Memory B cell (primary cell): ENCODE data around the gene ELK3.

Source experiments
- ATAC-seq: fragments of 150-1000 bp; cut with Tn5 transposase; 2 replicates; pipeline ENCODE4 v1.10.0; 2021; ENCODE audit warnings: low read depth, mild to moderate bottlenecking, moderate library complexity
- DNase-seq, 2 donors: peaks; one replicate each; pipeline ENCODE4 v3.0.0; 2022; ENCODE audit warnings: low spot score in 2 of 2
- H3K27ac Mint-ChIP-seq: one replicate; pipeline ENCODE4 v1.8.0; 2022; ENCODE audit warnings: mild to moderate bottlenecking, moderate library complexity, mixed read lengths
- H3K27me3 Mint-ChIP-seq: one replicate; pipeline ENCODE4 v1.8.0; 2022; ENCODE audit warnings: mixed read lengths
- H3K36me3 Mint-ChIP-seq: one replicate; pipeline ENCODE4 v1.8.0; 2022; ENCODE audit warnings: mild to moderate bottlenecking, mixed read lengths
- H3K4me1 Mint-ChIP-seq: one replicate; pipeline ENCODE4 v1.8.0; 2022; ENCODE audit warnings: mixed read lengths
- H3K4me3 Mint-ChIP-seq: one replicate; pipeline ENCODE4 v1.8.0; 2022; ENCODE audit warnings: mild to moderate bottlenecking, moderate library complexity, mixed read lengths
- H3K9me3 Mint-ChIP-seq: one replicate; pipeline ENCODE4 v1.8.0; 2022; ENCODE audit warnings: mixed read lengths

The ELK3 gene

GRCh38 chr12:96171905-96172304 is 22.3 kb upstream of the ELK3 start:
- DNase-seq (no peak), ATAC-seq (no peak)
- Mint-ChIP-seq H3K9me3 (no peaks in the 10 kb centered on the region), H3K4me1 (peaks cover 8% of the 10 kb centered on the region), H3K36me3 (no peaks in the 10 kb centered on the region), H3K27me3 (peaks cover 4% of the 10 kb centered on the region), H3K4me3 (no peak overlapping the region), H3K27ac (no peak overlapping the region)

GRCh38 chr12:96172981-96173380 is 21.2 kb upstream of the ELK3 start:
- H3K4me1 Mint-ChIP-seq = peaks cover 10% of the 10 kb centered on the region
- DNase-seq = no peak

GRCh38 chr12:96176575-96176974 is 17.6 kb upstream of the ELK3 start:
- no peak for DNase-seq
- H3K4me1 Mint-ChIP-seq = peaks cover 4% of the 10 kb centered on the region
- no peaks in the 10 kb centered on the region for H3K36me3 Mint-ChIP-seq
- H3K9me3 Mint-ChIP-seq = peaks cover 2% of the 10 kb centered on the region
- peaks cover 2% of the 10 kb centered on the region for H3K27me3 Mint-ChIP-seq
- no peak overlapping the region for H3K4me3 Mint-ChIP-seq
- H3K27ac Mint-ChIP-seq = no peak overlapping the region
- no peak for ATAC-seq

More at GRCh38 chr12:96172981-96173380, 21.2 kb upstream of the ELK3 start:
- Mint-ChIP-seq H3K4me3 (no peak overlapping the region), H3K27ac (no peak overlapping the region), H3K9me3 (no peaks in the 10 kb centered on the region), H3K27me3 (peaks cover 4% of the 10 kb centered on the region), H3K36me3 (no peaks in the 10 kb centered on the region)
- ATAC-seq = no peak

- DNase-seq (no peak), ATAC-seq (peak; percentile 15)
- Mint-ChIP-seq H3K9me3 (peaks cover 2% of the 10 kb centered on the region), H3K4me1 (peaks cover 4% of the 10 kb centered on the region), H3K36me3 (no peaks in the 10 kb centered on the region), H3K27ac (no peak overlapping the region), H3K27me3 (peaks cover 2% of the 10 kb centered on the region), H3K4me3 (no peak overlapping the region)
Observed at GRCh38 chr12:96177013-96177412, 17.2 kb upstream of the ELK3 start.

- ATAC-seq = no peak
Observed at GRCh38 chr12:96183734-96184370, 10.3 kb upstream of the ELK3 start.

GRCh38 chr12:96185914-96186313 is 8.3 kb upstream of the ELK3 start:
- Mint-ChIP-seq H3K36me3 (no peaks in the 10 kb centered on the region), H3K27me3 (no peaks in the 10 kb centered on the region), H3K4me1 (peaks cover 25% of the 10 kb centered on the region), H3K9me3 (peaks cover under 1% of the 10 kb centered on the region), H3K27ac (no peak overlapping the region), H3K4me3 (no peak overlapping the region)
- ATAC-seq (no peak), DNase-seq (no peak)

More at GRCh38 chr12:96183734-96184370, 10.3 kb upstream of the ELK3 start:
- Mint-ChIP-seq H3K9me3 (peaks cover 2% of the 10 kb centered on the region), H3K4me1 (peaks cover 11% of the 10 kb centered on the region), H3K36me3 (no peaks in the 10 kb centered on the region), H3K27ac (no peak overlapping the region), H3K4me3 (no peak overlapping the region), H3K27me3 (no peaks in the 10 kb centered on the region)
- no peak for DNase-seq

GRCh38 chr12:96186607-96187301 is 7.4 kb upstream of the ELK3 start:
- no peaks in the 10 kb centered on the region for H3K9me3 Mint-ChIP-seq
- ATAC-seq = no peak
- peaks cover 25% of the 10 kb centered on the region for H3K4me1 Mint-ChIP-seq
- no peaks in the 10 kb centered on the region for H3K27me3 Mint-ChIP-seq
- H3K4me3 Mint-ChIP-seq = no peak overlapping the region
- H3K36me3 Mint-ChIP-seq = no peaks in the 10 kb centered on the region
- no peak for DNase-seq
- peak overlapping the region; percentile 38 for H3K27ac Mint-ChIP-seq

- DNase-seq (no peak), ATAC-seq (no peak)
- Mint-ChIP-seq H3K4me1 (peaks cover 35% of the 10 kb centered on the region), H3K27me3 (no peaks in the 10 kb centered on the region), H3K36me3 (no peaks in the 10 kb centered on the region), H3K4me3 (no peak overlapping the region), H3K27ac (no peak overlapping the region), H3K9me3 (no peaks in the 10 kb centered on the region)
Observed at GRCh38 chr12:96187956-96188355, 6.2 kb upstream of the ELK3 start.

- no peaks in the 10 kb centered on the region for H3K9me3 Mint-ChIP-seq
- ATAC-seq = no peak
- H3K27ac Mint-ChIP-seq = peak overlapping the region; percentile 85
- no peak for DNase-seq
- H3K4me3 Mint-ChIP-seq = no peak overlapping the region
- H3K27me3 Mint-ChIP-seq = no peaks in the 10 kb centered on the region
- peaks cover 2% of the 10 kb centered on the region for H3K36me3 Mint-ChIP-seq
- peaks cover 38% of the 10 kb centered on the region for H3K4me1 Mint-ChIP-seq
Observed at GRCh38 chr12:96189781-96190180, 4.4 kb upstream of the ELK3 start.

- Mint-ChIP-seq H3K9me3 (no peaks in the 10 kb centered on the region), H3K36me3 (peaks cover 2% of the 10 kb centered on the region), H3K4me3 (peak overlapping the region; percentile 76), H3K4me1 (peaks cover 38% of the 10 kb centered on the region), H3K27me3 (no peaks in the 10 kb centered on the region), H3K27ac (peak overlapping the region; percentile 85)
- DNase-seq (no peak), ATAC-seq (peak; percentile 21)
Observed at GRCh38 chr12:96190413-96191108, 3.6 kb upstream of the ELK3 start.

GRCh38 chr12:96192926-96193573 is 1.1 kb upstream of the ELK3 start:
- Mint-ChIP-seq H3K36me3 (peaks cover 2% of the 10 kb centered on the region), H3K27me3 (no peaks in the 10 kb centered on the region), H3K27ac (peak overlapping the region; percentile 81), H3K9me3 (no peaks in the 10 kb centered on the region), H3K4me3 (peak overlapping the region; percentile 76), H3K4me1 (peaks cover 43% of the 10 kb centered on the region)
- ATAC-seq (no peak), DNase-seq (peak in 1 of 2 donors; percentile 29)

- Mint-ChIP-seq H3K27me3 (no peaks in the 10 kb centered on the region), H3K27ac (peak overlapping the region; percentile 95), H3K36me3 (peaks cover 2% of the 10 kb centered on the region), H3K4me1 (peaks cover 52% of the 10 kb centered on the region), H3K4me3 (peak overlapping the region; percentile 95), H3K9me3 (no peaks in the 10 kb centered on the region)
- DNase-seq (no peak), ATAC-seq (peak; percentile 9)
Observed at GRCh38 chr12:96194576-96194889, 358 bp downstream of the ELK3 start.

- peak; percentile 53 to 65 for DNase-seq
- H3K4me1 Mint-ChIP-seq = peaks cover 46% of the 10 kb centered on the region
- no peaks in the 10 kb centered on the region for H3K27me3 Mint-ChIP-seq
- H3K27ac Mint-ChIP-seq = peak overlapping the region; percentile 95
- ATAC-seq = peak; percentile 69
- H3K4me3 Mint-ChIP-seq = peak overlapping the region; percentile 97
- peaks cover 2% of the 10 kb centered on the region for H3K36me3 Mint-ChIP-seq
- H3K9me3 Mint-ChIP-seq = no peaks in the 10 kb centered on the region
Observed at GRCh38 chr12:96194971-96195844, 1.0 kb downstream of the ELK3 start.
